Retinal pigment epithelial cell (primary cell): ENCODE measurements around the gene CTXND1.

Source experiments
- DNase-seq: peaks from one replicate; pipeline ENCODE4 v3.0.0-alpha.2; 2010; ENCODE audit warnings: low read depth
- H3K4me3 ChIP-seq: 2 replicates; pipeline ENCODE4 v1.5.1; 2011; ENCODE audit warnings: mild to moderate bottlenecking, low read length, control low read depth, moderate library complexity
- TF ChIP-seq, protein P1 (sequence below): conservative IDR thresholded peaks from 2 replicates; pipeline ENCODE4 v1.5.1; 2011; ENCODE audit warnings: low read depth, low read length, control low read depth, inconsistent platforms

The CTXND1 gene

GRCh38 chr15:80285379-80285778 is 33.4 kb upstream of the CTXND1 start:
- TF ChIP-seq, protein P1, sequence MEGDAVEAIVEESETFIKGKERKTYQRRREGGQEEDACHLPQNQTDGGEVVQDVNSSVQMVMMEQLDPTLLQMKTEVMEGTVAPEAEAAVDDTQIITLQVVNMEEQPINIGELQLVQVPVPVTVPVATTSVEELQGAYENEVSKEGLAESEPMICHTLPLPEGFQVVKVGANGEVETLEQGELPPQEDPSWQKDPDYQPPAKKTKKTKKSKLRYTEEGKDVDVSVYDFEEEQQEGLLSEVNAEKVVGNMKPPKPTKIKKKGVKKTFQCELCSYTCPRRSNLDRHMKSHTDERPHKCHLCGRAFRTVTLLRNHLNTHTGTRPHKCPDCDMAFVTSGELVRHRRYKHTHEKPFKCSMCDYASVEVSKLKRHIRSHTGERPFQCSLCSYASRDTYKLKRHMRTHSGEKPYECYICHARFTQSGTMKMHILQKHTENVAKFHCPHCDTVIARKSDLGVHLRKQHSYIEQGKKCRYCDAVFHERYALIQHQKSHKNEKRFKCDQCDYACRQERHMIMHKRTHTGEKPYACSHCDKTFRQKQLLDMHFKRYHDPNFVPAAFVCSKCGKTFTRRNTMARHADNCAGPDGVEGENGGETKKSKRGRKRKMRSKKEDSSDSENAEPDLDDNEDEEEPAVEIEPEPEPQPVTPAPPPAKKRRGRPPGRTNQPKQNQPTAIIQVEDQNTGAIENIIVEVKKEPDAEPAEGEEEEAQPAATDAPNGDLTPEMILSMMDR, result no peak
- DNase-seq, result no peak

GRCh38 chr15:80283531-80283930 is 31.5 kb upstream of the CTXND1 start:
- TF ChIP-seq, protein P1, result no peak
- DNase-seq, result no peak
- H3K4me3 ChIP-seq, result no peak overlapping the region

More at GRCh38 chr15:80285379-80285778, 33.4 kb upstream of the CTXND1 start:
- H3K4me3 ChIP-seq, result no peak overlapping the region

DNA sequence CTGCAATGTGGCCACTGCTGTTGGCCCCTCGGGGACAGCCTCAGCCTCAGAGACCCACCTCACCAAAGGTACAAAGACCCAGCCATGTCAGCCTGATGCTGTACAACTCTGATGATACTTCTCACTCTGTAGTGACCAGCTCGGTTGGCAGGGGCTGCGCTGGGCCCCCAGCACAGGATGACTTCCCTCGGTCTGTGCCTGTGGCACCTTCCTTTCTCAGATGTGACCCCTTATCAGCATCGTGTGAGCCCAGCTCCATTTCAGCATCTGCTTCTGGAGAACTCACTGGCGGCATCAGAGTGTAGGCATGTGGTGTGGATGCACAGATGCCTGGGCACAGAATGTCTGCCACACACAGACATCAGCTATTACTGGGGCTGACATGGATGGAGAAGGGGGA is 25.1 kb upstream of the CTXND1 start:
- H3K4me3 ChIP-seq, result no peak overlapping the region
- no peak for DNase-seq
- TF ChIP-seq, protein P1, result no peak

DNA sequence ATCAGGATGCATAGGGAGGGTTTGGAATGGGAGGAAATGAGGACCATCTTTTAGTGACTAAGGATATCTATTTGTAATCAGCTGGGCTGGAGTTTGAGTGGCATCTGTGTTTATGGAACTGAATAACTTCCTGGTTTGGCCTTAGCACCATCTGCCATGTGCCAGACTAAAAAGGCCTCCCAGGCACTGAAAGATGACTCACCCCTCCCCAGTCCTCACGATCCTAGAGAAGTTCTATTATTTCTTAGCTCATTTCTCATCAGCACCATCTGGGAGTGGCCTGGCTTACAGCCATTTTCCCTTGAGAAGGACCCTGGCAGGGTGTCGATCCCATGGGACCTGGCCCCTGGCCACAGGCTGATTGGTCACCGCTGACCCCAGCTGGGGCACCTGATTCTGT is 23.9 kb upstream of the CTXND1 start:
- TF ChIP-seq, protein P1, result no peak
- peak; percentile 7 for DNase-seq
- no peak overlapping the region for H3K4me3 ChIP-seq

DNA sequence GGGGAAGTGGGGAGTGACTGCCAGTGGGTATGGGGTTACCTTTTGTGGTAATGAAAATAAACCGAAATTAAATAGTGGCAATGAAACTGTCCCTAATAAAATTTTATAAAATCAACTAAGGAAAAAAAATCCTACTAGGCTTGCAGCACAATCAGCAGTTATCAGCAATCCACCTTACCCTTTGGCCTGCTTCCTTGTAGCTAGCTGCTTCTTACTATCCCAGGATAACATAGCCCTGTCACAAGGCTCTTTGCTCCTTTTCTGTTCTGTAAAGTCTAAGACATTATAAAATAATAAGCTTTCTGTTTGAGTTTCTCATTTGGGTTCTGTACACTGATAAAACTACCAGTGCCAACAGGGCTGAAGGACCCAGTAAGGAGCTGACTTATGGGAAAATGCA is 23.0 kb upstream of the CTXND1 start:
- no peak overlapping the region for H3K4me3 ChIP-seq
- TF ChIP-seq, protein P1, result no peak
- no peak for DNase-seq

- TF ChIP-seq, protein P1, result no peak
- DNase-seq, result no peak
Measured at GRCh38 chr15:80274554-80274953, 22.5 kb upstream of the CTXND1 start.

GRCh38 chr15:80272987-80273386 is 21.0 kb upstream of the CTXND1 start:
- TF ChIP-seq, protein P1, result no peak
- DNase-seq, result no peak
- no peak overlapping the region for H3K4me3 ChIP-seq

More at GRCh38 chr15:80274554-80274953, 22.5 kb upstream of the CTXND1 start:
- no peak overlapping the region for H3K4me3 ChIP-seq
